Measurements from ENCODE around the gene ARNT2. TPM values are rescaled to one million over a fixed set of nuclear protein-coding genes. Genes with fewer than 3 reads are reported as not detected.

The ARNT2 gene
- total RNA-seq, 1 donor from 2014 or later, result 6.4 TPM

GRCh38 chr15:80606511-80607071, 202.4 kb downstream of the ARNT2 start:
- no peaks in the 10 kb centered on the region for H3K36me3 ChIP-seq
- TF ChIP-seq CTCF (IDR thresholded peaks at IDR 0.05), result no peak
- H3K4me3 ChIP-seq, result no peak overlapping the region
- no peaks in the 10 kb centered on the region for H3K9me3 ChIP-seq
- DNase-seq (ENCODE audit: low spot score in 2 of 2), result no peak
- H3K27ac ChIP-seq, result no peak overlapping the region
- no peaks in the 10 kb centered on the region for H3K27me3 ChIP-seq
- intact Hi-C loops (cut with DNase I), result no loop called here
- no peaks in the 10 kb centered on the region for H3K4me1 ChIP-seq

- Histone ChIP-seq H3K4me3 (no peak overlapping the region), H3K27ac (no peak overlapping the region), H3K36me3 (no peaks in the 10 kb centered on the region), H3K9me3 (no peaks in the 10 kb centered on the region), H3K27me3 (no peaks in the 10 kb centered on the region), H3K4me1 (no peaks in the 10 kb centered on the region)
- no peak for DNase-seq (ENCODE audit: low spot score in 2 of 2)
- TF ChIP-seq CTCF (IDR thresholded peaks at IDR 0.05), result no peak
- intact Hi-C loops (cut with DNase I), result no loop called here
Observed at GRCh38 chr15:80607287-80607980, 203.3 kb downstream of the ARNT2 start.

- no peaks in the 10 kb centered on the region for H3K36me3 ChIP-seq
- DNase-seq (ENCODE audit: low spot score in 2 of 2), result no peak
- intact Hi-C loops (cut with DNase I), result no loop called here
- no peak for TF ChIP-seq CTCF (IDR thresholded peaks at IDR 0.05)
- no peaks in the 10 kb centered on the region for H3K4me1 ChIP-seq
- no peaks in the 10 kb centered on the region for H3K27me3 ChIP-seq
- no peaks in the 10 kb centered on the region for H3K9me3 ChIP-seq
- no peak overlapping the region for H3K4me3 ChIP-seq
- no peak overlapping the region for H3K27ac ChIP-seq
Observed at GRCh38 chr15:80608688-80609087, 204.5 kb downstream of the ARNT2 start.

- Histone ChIP-seq H3K36me3 (no peaks in the 10 kb centered on the region), H3K4me1 (no peaks in the 10 kb centered on the region), H3K27me3 (no peaks in the 10 kb centered on the region), H3K9me3 (no peaks in the 10 kb centered on the region), H3K4me3 (no peak overlapping the region), H3K27ac (no peak overlapping the region)
- TF ChIP-seq CTCF (IDR thresholded peaks at IDR 0.05), result no peak
- intact Hi-C loops (cut with DNase I), result no loop called here
- DNase-seq (ENCODE audit: low spot score in 2 of 2), result no peak
Observed at GRCh38 chr15:80609091-80609490, 204.9 kb downstream of the ARNT2 start.

GRCh38 chr15:80609512-80609946, 205.3 kb downstream of the ARNT2 start:
- Histone ChIP-seq H3K36me3 (no peaks in the 10 kb centered on the region), H3K4me3 (no peak overlapping the region), H3K27ac (no peak overlapping the region), H3K9me3 (no peaks in the 10 kb centered on the region), H3K4me1 (no peaks in the 10 kb centered on the region), H3K27me3 (no peaks in the 10 kb centered on the region)
- intact Hi-C loops (cut with DNase I), result no loop called here
- TF ChIP-seq CTCF (IDR thresholded peaks at IDR 0.05), result no peak
- no peak for DNase-seq (ENCODE audit: low spot score in 2 of 2)
